Endothelial cell of umbilical vein (primary cell): ENCODE data around the gene PYCR2. TPM values are rescaled to one million over a fixed set of nuclear protein-coding genes. Genes with fewer than 3 reads are reported as not detected.

ENCODE experiments used
- BruUV-seq: library from RNA; stranded (reverse); fragments of 400-500 nt; replicated peaks from 2 replicates; lab custom pipeline; 2021; lab: Mats Ljungman, UMichigan
- CTCF ChIA-PET: fragments of 300-600, 350-600 bp; sonication (Branson Sonifier 250); formaldehyde crosslinking; loops from one replicate; lab custom pipeline; 2021; ENCODE audit warnings: antibody characterized with exemption, inconsistent platforms; lab: Charles Lee
- POLR2A ChIA-PET: fragments of 300-600, 350-600 bp; sonication (Branson Sonifier 250); formaldehyde crosslinking; loops from one replicate; lab custom pipeline; 2021; ENCODE audit warnings: antibody characterized with exemption, inconsistent platforms; lab: Charles Lee
- DNase-seq: peaks from one replicate; pipeline ENCODE4 v3.0.0-alpha.2; 2011; ENCODE audit warnings: low read depth, low spot score
- FAIRE-seq: peaks from 2 replicates; lab custom pipeline; 2011; peaks lifted over from hg19 to GRCh38; lab: Jason Lieb, UNC
- H2AFZ ChIP-seq: 2 replicates; pipeline ENCODE4 v1.6.0; 2012; ENCODE audit warnings: low read depth, low read length, control low read depth, inconsistent platforms
- H3K27ac ChIP-seq: 2 replicates; pipeline ENCODE4 v1.5.1; 2011; ENCODE audit warnings: low read depth, mild to moderate bottlenecking, control low read depth, low read length, moderate library complexity; ENCODE audit not compliant: insufficient read depth
- H3K27me3 ChIP-seq, 2 experiments: 2 replicates each; pipeline versions ENCODE4 v1.6.0 to v1.6.1; 2011; ENCODE audit warnings: low read length in 2 of 2, mixed read lengths in 1 of 2; ENCODE audit not compliant: control insufficient read depth in 2 of 2, insufficient read depth in 2 of 2
- H3K36me3 ChIP-seq, 2 experiments: 2 replicates in 1 of 2; 3 replicates in 1 of 2; pipeline ENCODE4 v1.5.1; 2011; ENCODE audit warnings: low read length in 2 of 2, mild to moderate bottlenecking in 1 of 2, moderate library complexity in 1 of 2; ENCODE audit not compliant: control insufficient read depth in 2 of 2, insufficient read depth in 2 of 2; ENCODE audit errors: extremely low read depth in 1 of 2
- H3K4me1 ChIP-seq: 3 replicates; pipeline ENCODE4 v1.5.1; 2011; ENCODE audit warnings: mild to moderate bottlenecking, low read length; ENCODE audit not compliant: control insufficient read depth, insufficient read depth; ENCODE audit errors: extremely low read depth
- H3K4me2 ChIP-seq: 2 replicates; pipeline ENCODE4 v1.6.1; 2011; ENCODE audit warnings: low read length, control low read depth, mixed read lengths; ENCODE audit not compliant: insufficient read depth
- H3K4me3 ChIP-seq, 3 experiments: fragments of 200-600 bp in 1 of 3; sonication (generic), shearing (Covaris generic) in 1 of 3; replicated peaks in 1 of 3; 2 replicates each; pipeline ENCODE4 v1.5.1; 2011 to 2016; ENCODE audit warnings: control low read depth in 3 of 3, low read length in 3 of 3, mild to moderate bottlenecking in 2 of 3, inconsistent platforms in 1 of 3, low read depth in 1 of 3, moderate library complexity in 1 of 3; ENCODE audit not compliant: insufficient read depth in 1 of 3
- H3K79me2 ChIP-seq: 2 replicates; pipeline ENCODE4 v1.6.0; 2012; ENCODE audit warnings: low read length, inconsistent platforms; ENCODE audit not compliant: control insufficient read depth, insufficient read depth
- H3K9ac ChIP-seq: replicated peaks from 2 replicates; pipeline ENCODE3; 2011; ENCODE audit warnings: low read length, control low read depth; ENCODE audit not compliant: insufficient read depth; ENCODE audit errors: extremely low read depth
- H3K9me1 ChIP-seq: replicated peaks from 3 replicates; pipeline ENCODE4 v1.6.0; 2011; ENCODE audit warnings: mild to moderate bottlenecking, low read length; ENCODE audit not compliant: control insufficient read depth, insufficient read depth; ENCODE audit errors: extremely low read depth
- H3K9me3 ChIP-seq: replicated peaks from 2 replicates; pipeline ENCODE4 v1.5.1; 2012; ENCODE audit warnings: low read length, inconsistent platforms; ENCODE audit not compliant: control insufficient read depth, insufficient read depth
- H4K20me1 ChIP-seq: replicated peaks from 2 replicates; pipeline ENCODE3; 2011; ENCODE audit warnings: mild to moderate bottlenecking, low read length; ENCODE audit not compliant: control insufficient read depth, insufficient read depth; ENCODE audit errors: extremely low read depth
- EZH2 ChIP-seq: IDR thresholded peaks from 2 replicates; pipeline ENCODE4 v1.6.1; 2012; ENCODE audit warnings: borderline replicate concordance, low read depth, mild to moderate bottlenecking, moderate library complexity, low read length, inconsistent platforms; ENCODE audit not compliant: severe bottlenecking
- FOS ChIP-seq: IDR thresholded peaks from 2 replicates; pipeline ENCODE4 v1.6.1; 2011; ENCODE audit warnings: mild to moderate bottlenecking, low read length, moderate library complexity, borderline replicate concordance; ENCODE audit not compliant: insufficient read depth
- GATA2 ChIP-seq: IDR thresholded peaks from 2 replicates; pipeline ENCODE4 v1.7.0; 2011; ENCODE audit warnings: low read depth, mild to moderate bottlenecking, moderate library complexity, mixed read lengths, low read length; ENCODE audit not compliant: insufficient read length, insufficient read depth
- JUN ChIP-seq: IDR thresholded peaks from 2 replicates; pipeline ENCODE4 v1.6.1; 2011; ENCODE audit warnings: borderline replicate concordance, low read depth; ENCODE audit not compliant: insufficient read length, insufficient read depth
- MYC ChIP-seq: IDR thresholded peaks from one replicate; pipeline ENCODE4 v1.6.1; 2011; ENCODE audit warnings: mild to moderate bottlenecking, low read depth, low read length
- POLR2A ChIP-seq: IDR thresholded peaks from 2 replicates; pipeline ENCODE4 v1.6.1; 2012; ENCODE audit warnings: low read depth, mild to moderate bottlenecking, control low read depth, low read length
- POLR2AphosphoS5 ChIP-seq: IDR thresholded peaks from 2 replicates; pipeline ENCODE4 v1.6.1; 2012; ENCODE audit warnings: low read depth, mild to moderate bottlenecking, control low read depth, low read length, moderate library complexity; ENCODE audit not compliant: insufficient read depth
- dilution Hi-C: fragments of 300-500 bp; cut with MboI; formaldehyde crosslinking; loops from one replicate; pipeline ENCODE4 v1.15.0; 2019; ENCODE audit warnings: low sequenced_read_pairs; ENCODE audit not compliant: extremely low pct_ligation_motif_present
- intact Hi-C: fragments of 100-400 bp; cut with micrococcal nuclease; formaldehyde crosslinking; loops from one replicate; pipeline ENCODE4 v1.10.0; 2022
- polyA plus RNA-seq, 4 experiments: library from polyadenylated mRNA; depleted of rRNA in 3 of 4; stranded (reverse) in 3 of 4; unstranded in 1 of 4; fragments of >200 nt; gene quantifications; 2 replicates each; pipeline versions ENCODE4 v1.2.1 to v1.2.3, GENCODE V29; 2011 to 2012; ENCODE audit warnings: missing spikeins in 1 of 4
- total RNA-seq: library from RNA; stranded (reverse); gene quantifications from 2 replicates; pipeline ENCODE4 v1.2.3, GENCODE V29; 2021
- TF ChIP-seq, protein P1 (sequence below), 2 donors: IDR thresholded peaks; 1 replicate in 1 of 2; 2 replicates in 1 of 2; pipeline ENCODE4 v1.5.1; 2011; ENCODE audit warnings: low read length in 2 of 2, mild to moderate bottlenecking in 2 of 2, moderate library complexity in 2 of 2, control low read depth in 1 of 2, inconsistent platforms in 1 of 2, low read depth in 1 of 2; ENCODE audit not compliant: insufficient read depth in 1 of 2; ENCODE audit errors: extremely low read depth in 1 of 2
- TF ChIP-seq, protein P2 (sequence below): IDR thresholded peaks from 2 replicates; pipeline ENCODE4 v1.6.1; 2011; ENCODE audit not compliant: insufficient read depth, insufficient read length

The PYCR2 gene
- total and polyA plus RNA-seq, 2 donors (not counting 3 experiments of a cell fraction or from before 2014, with no cell fraction given) = 64.6 to 65.1 TPM

DNA sequence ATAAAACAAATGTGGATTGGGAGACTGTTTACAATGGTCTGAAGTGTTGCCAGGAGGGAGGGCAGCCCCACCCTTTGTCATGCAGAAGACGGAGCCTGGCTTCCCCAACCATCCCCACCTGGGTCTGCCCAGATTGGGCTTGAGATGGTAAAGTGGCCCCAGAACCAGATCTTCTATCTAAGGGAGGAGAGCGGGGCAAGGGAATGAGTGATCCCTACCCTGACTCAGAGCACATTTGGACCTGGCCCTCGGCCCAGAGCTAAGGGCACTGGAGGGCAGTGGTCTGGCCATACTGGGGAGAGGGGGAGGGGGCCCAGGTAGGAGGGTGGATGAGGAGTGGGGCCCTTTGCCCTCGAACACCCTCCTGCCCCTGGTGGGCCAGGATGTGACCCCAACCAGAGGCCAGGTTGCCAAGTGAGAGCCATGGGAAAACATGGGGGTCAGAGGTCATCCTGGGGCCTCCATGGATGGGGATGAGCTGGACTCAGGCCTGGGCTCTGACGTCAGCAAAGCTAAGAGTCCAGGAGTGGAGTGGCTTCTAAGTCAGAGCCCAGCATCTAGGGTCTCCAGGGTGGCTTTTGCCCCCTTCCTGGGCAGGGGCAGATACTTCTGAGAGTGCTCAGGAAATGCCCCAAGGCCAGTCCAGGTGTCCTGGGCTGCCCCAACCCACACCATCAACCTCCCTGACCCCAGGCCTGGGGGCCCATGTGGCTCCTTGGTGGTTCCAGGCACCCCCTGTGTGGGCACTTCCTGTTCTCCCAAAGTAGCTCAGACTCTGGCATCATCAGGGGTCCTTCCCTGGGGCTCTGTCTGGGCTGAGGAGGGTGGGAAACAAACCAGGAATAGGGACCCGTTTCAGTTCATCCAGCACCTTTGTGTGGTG is 33.5 kb downstream of the PYCR2 start:
- Histone ChIP-seq H2AFZ (no peak overlapping the region), H3K4me1 (no peaks in the 10 kb centered on the region), H3K9me3 (no peaks in the 10 kb centered on the region), H3K4me2 (no peak overlapping the region), H3K27me3 (no peaks in the 10 kb centered on the region), H3K36me3 (no peaks in the 10 kb centered on the region), H3K27ac (no peak overlapping the region), H4K20me1 (no peaks in the 10 kb centered on the region), H3K79me2 (no peaks in the 10 kb centered on the region), H3K9me1 (no peaks in the 10 kb centered on the region), H3K9ac (no peak overlapping the region), H3K4me3 (no peak overlapping the region)
- POLR2A ChIA-PET = no interaction called here
- dilution Hi-C loops = no loop called here
- BruUV-seq = no TSS peak
- no peak for DNase-seq
- CTCF ChIA-PET = interaction anchor here (1.0 to 2.2 kb wide), 6 partner anchors 14 to 416 kb away, joined by 3 to 7 read pairs (median 4); no protein-coding TSS in a partner anchor
- intact Hi-C loops = no loop called here
- no peak for FAIRE-seq
- TF ChIP-seq POLR2A (no peak), POLR2AphosphoS5 (no peak), FOS (no peak), MYC (no peak), EZH2 (no peak), JUN (no peak), GATA2 (no peak)
- TF ChIP-seq, protein P1, sequence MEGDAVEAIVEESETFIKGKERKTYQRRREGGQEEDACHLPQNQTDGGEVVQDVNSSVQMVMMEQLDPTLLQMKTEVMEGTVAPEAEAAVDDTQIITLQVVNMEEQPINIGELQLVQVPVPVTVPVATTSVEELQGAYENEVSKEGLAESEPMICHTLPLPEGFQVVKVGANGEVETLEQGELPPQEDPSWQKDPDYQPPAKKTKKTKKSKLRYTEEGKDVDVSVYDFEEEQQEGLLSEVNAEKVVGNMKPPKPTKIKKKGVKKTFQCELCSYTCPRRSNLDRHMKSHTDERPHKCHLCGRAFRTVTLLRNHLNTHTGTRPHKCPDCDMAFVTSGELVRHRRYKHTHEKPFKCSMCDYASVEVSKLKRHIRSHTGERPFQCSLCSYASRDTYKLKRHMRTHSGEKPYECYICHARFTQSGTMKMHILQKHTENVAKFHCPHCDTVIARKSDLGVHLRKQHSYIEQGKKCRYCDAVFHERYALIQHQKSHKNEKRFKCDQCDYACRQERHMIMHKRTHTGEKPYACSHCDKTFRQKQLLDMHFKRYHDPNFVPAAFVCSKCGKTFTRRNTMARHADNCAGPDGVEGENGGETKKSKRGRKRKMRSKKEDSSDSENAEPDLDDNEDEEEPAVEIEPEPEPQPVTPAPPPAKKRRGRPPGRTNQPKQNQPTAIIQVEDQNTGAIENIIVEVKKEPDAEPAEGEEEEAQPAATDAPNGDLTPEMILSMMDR (IDR thresholded peaks at IDR 0.05; ENCODE audit: extremely low read depth in 1 of 2, insufficient read depth in 1 of 2, low read depth in 1 of 2, low read length in 2 of 2) = no peak
- TF ChIP-seq, protein P2, sequence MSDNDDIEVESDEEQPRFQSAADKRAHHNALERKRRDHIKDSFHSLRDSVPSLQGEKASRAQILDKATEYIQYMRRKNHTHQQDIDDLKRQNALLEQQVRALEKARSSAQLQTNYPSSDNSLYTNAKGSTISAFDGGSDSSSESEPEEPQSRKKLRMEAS = no peak
